SK-N-SH (cell line): ENCODE measurements around the gene SLC1A2. TPM values are rescaled to one million over a fixed set of nuclear protein-coding genes. Genes with fewer than 3 reads are reported as not detected.

Source experiments
- CTCF ChIA-PET: fragments of 300-600, 350-600 bp; formaldehyde crosslinking; extraction: SDS; loops from one replicate; lab custom pipeline; 2021; lab: Yijun Ruan, JAX
- POLR2A ChIA-PET: fragments of 350-600 bp; sonication (Branson Sonifier 250); formaldehyde crosslinking; extraction: SDS; loops from one replicate; lab custom pipeline; 2020; ENCODE audit warnings: antibody characterized with exemption, inconsistent platforms; lab: Yijun Ruan, JAX
- DNase-seq: peaks from one replicate; pipeline ENCODE4 v3.0.0; 2012
- H2AFZ ChIP-seq: fragments of 200-600 bp; sonication (generic); 2 replicates; pipeline ENCODE4 v1.8.1; 2016; ENCODE audit warnings: antibody characterized with exemption, mild to moderate bottlenecking, low read depth
- H3F3A ChIP-seq: fragments of 200-600 bp; sonication (generic); replicated peaks from 2 replicates; pipeline ENCODE3; 2016; ENCODE audit warnings: antibody characterized with exemption, mild to moderate bottlenecking; ENCODE audit not compliant: insufficient read depth
- H3K27ac ChIP-seq, 2 experiments: fragments of 200-500 bp in 1 of 2; fragments of 200-600 bp in 1 of 2; sonication (Bioruptor generic) in 1 of 2; sonication (generic), shearing (Covaris generic) in 1 of 2; 2 replicates each; pipeline versions ENCODE4 v1.5.1 to v1.6.1; 2014 to 2016; ENCODE audit warnings: low read depth in 2 of 2, inconsistent platforms in 1 of 2, low read length in 1 of 2, mild to moderate bottlenecking in 1 of 2, mixed read lengths in 1 of 2
- H3K27me3 ChIP-seq: fragments of 200-600 bp; sonication (generic), shearing (Covaris generic); 2 replicates; pipeline ENCODE4 v1.6.1; 2016; ENCODE audit warnings: mixed run types; ENCODE audit not compliant: insufficient read depth
- H3K36me3 ChIP-seq, 2 experiments: fragments of 200-500 bp in 1 of 2; fragments of 200-600 bp in 1 of 2; sonication (Bioruptor generic) in 1 of 2; sonication (generic) in 1 of 2; replicated peaks in 1 of 2; 2 replicates each; pipeline versions ENCODE3 to v1.5.1; 2014 to 2016; ENCODE audit warnings: low read length in 1 of 2, mild to moderate bottlenecking in 1 of 2; ENCODE audit not compliant: insufficient read depth in 2 of 2, control insufficient read depth in 1 of 2
- H3K4me1 ChIP-seq, 2 experiments: fragments of 200-500 bp in 1 of 2; fragments of 200-600 bp in 1 of 2; sonication (Bioruptor generic) in 1 of 2; sonication (generic), shearing (Covaris generic) in 1 of 2; 2 replicates each; pipeline versions ENCODE4 v1.5.1 to v1.6.1; 2014 to 2016; ENCODE audit warnings: low read depth in 1 of 2, low read length in 1 of 2, mixed run types in 1 of 2; ENCODE audit not compliant: insufficient read depth in 2 of 2, control insufficient read depth in 1 of 2
- H3K4me2 ChIP-seq: fragments of 200-600 bp; sonication (generic), shearing (Covaris generic); 2 replicates; pipeline ENCODE4 v1.6.1; 2017; ENCODE audit warnings: mixed run types
- H3K4me3 ChIP-seq, 2 experiments: fragments of 200-500 bp in 1 of 2; fragments of 200-600 bp in 1 of 2; sonication (Bioruptor generic) in 1 of 2; sonication (generic), shearing (Covaris generic) in 1 of 2; 2 replicates each; pipeline versions ENCODE4 v1.5.1 to v1.8.1; 2014 to 2016; ENCODE audit warnings: low read depth in 2 of 2, inconsistent platforms in 1 of 2, low read length in 1 of 2, mild to moderate bottlenecking in 1 of 2, mixed read lengths in 1 of 2, moderate library complexity in 1 of 2
- H3K79me2 ChIP-seq: fragments of 200-600 bp; sonication (generic); 2 replicates; pipeline ENCODE4 v1.8.1; 2017; ENCODE audit warnings: mild to moderate bottlenecking; ENCODE audit not compliant: insufficient read depth
- H3K9ac ChIP-seq: fragments of 200-600 bp; sonication (generic); 2 replicates; pipeline ENCODE4 v1.6.1; 2017; ENCODE audit warnings: mixed run types
- H3K9me2 ChIP-seq: fragments of 200-600 bp; sonication (generic); 2 replicates; pipeline ENCODE4 v1.6.1; 2017; ENCODE audit warnings: mixed run types
- H3K9me3 ChIP-seq: fragments of 200-600 bp; sonication (generic); 2 replicates; pipeline ENCODE4 v1.6.1; 2017; ENCODE audit warnings: mixed run types, mild to moderate bottlenecking, moderate library complexity
- H4K20me1 ChIP-seq: fragments of 200-600 bp; sonication (generic); 2 replicates; pipeline ENCODE4 v1.6.1; 2017; ENCODE audit warnings: mild to moderate bottlenecking, mixed run types; ENCODE audit not compliant: insufficient read depth
- EP300 ChIP-seq, 2 experiments: IDR thresholded peaks; 2 replicates each; pipeline versions ENCODE4 v1.4.0 to v1.6.1; 2012; ENCODE audit warnings: borderline replicate concordance in 1 of 2, low read depth in 1 of 2, low read length in 1 of 2
- FOSL2 ChIP-seq: IDR thresholded peaks from 2 replicates; pipeline ENCODE4 v1.4.0; 2012; ENCODE audit warnings: low read depth, mild to moderate bottlenecking, moderate library complexity, borderline replicate concordance
- FOXJ3 ChIP-seq: sonication (generic); formaldehyde crosslinking; IDR thresholded peaks from 2 replicates; pipeline ENCODE4 v1.5.1; 2020; ENCODE audit warnings: mild to moderate bottlenecking, missing genetic modification reagents
- GATA2 ChIP-seq: sonication (generic); formaldehyde crosslinking; IDR thresholded peaks from 2 replicates; pipeline ENCODE4 v1.5.0; 2020; ENCODE audit warnings: mild to moderate bottlenecking, missing genetic modification reagents
- MEF2A ChIP-seq: IDR thresholded peaks from 2 replicates; pipeline ENCODE4 v1.4.0; 2012; ENCODE audit warnings: low read depth, borderline replicate concordance
- NRF1 ChIP-seq: IDR thresholded peaks from 2 replicates; pipeline ENCODE4 v1.6.1; 2012; ENCODE audit warnings: low read depth, mild to moderate bottlenecking, low read length
- POLR2AphosphoS5 ChIP-seq: IDR thresholded peaks from 2 replicates; pipeline ENCODE4 v1.6.1; 2012; ENCODE audit warnings: low read depth, low read length
- RAD21 ChIP-seq: IDR thresholded peaks from 2 replicates; pipeline ENCODE4 v1.6.1; 2012; ENCODE audit warnings: mild to moderate bottlenecking, low read length
- RCOR1 ChIP-seq: fragments of 150-350 bp; IDR thresholded peaks from 2 replicates; pipeline ENCODE4 v1.6.1; 2017; ENCODE audit warnings: antibody characterized with exemption, low read length
- RFX5 ChIP-seq: IDR thresholded peaks from 2 replicates; pipeline ENCODE4 v1.6.1; 2012; ENCODE audit warnings: mild to moderate bottlenecking, improper control_type of control experiment, low read length
- RXRA ChIP-seq: IDR thresholded peaks from 2 replicates; pipeline ENCODE4 v1.4.0; 2012; ENCODE audit warnings: low read depth, mild to moderate bottlenecking, borderline replicate concordance
- SIN3A ChIP-seq: IDR thresholded peaks from 2 replicates; pipeline ENCODE4 v1.6.1; 2012; ENCODE audit warnings: low read depth, mild to moderate bottlenecking, low read length, moderate library complexity, borderline replicate concordance
- SMC3 ChIP-seq: IDR thresholded peaks from 2 replicates; pipeline ENCODE4 v1.6.1; 2012; ENCODE audit warnings: low read depth, low read length, improper control_type of control experiment
- YY1 ChIP-seq: IDR thresholded peaks from 2 replicates; pipeline ENCODE4 v1.4.0; 2012; ENCODE audit warnings: low read depth, mild to moderate bottlenecking
- WGBS: methylation state at CpG from one replicate; pipeline ENCODE4 v1.1.6; 2017; ENCODE audit warnings: low lambda C conversion rate; 5-methylcytosine and 5-hydroxymethylcytosine counted together
- polyA plus RNA-seq, 3 experiments: library from polyadenylated mRNA; depleted of rRNA; stranded (reverse); fragments of >200 nt; gene quantifications; 2 replicates each; pipeline ENCODE4 v1.2.3, GENCODE V29; 2012
- TF ChIP-seq, protein P1 (sequence below): fragments of 200-600 bp; sonication (generic); IDR thresholded peaks from 2 replicates; pipeline ENCODE4 v1.6.1; 2017; ENCODE audit warnings: antibody characterized with exemption, mild to moderate bottlenecking, moderate library complexity
- TF ChIP-seq, protein P2 (sequence below): IDR thresholded peaks from 2 replicates; pipeline ENCODE4 v1.4.0; 2012; ENCODE audit warnings: low read depth
- TF ChIP-seq, protein P3 (sequence below): fragments of 150-350 bp; IDR thresholded peaks from 2 replicates; pipeline ENCODE4 v1.6.1; 2016; ENCODE audit warnings: mild to moderate bottlenecking, low read depth, low read length
- TF ChIP-seq, protein P4 (sequence below): IDR thresholded peaks from 2 replicates; pipeline ENCODE4; 2012
- TF ChIP-seq, protein P5 (sequence below): IDR thresholded peaks from 2 replicates; pipeline ENCODE4 v1.4.0; 2012; ENCODE audit warnings: low read depth, borderline replicate concordance

Gene SLC1A2
- polyA plus RNA-seq, 1 of the 3 experiments (the other 2 are of a cell fraction), result under 0.01 TPM

DNA sequence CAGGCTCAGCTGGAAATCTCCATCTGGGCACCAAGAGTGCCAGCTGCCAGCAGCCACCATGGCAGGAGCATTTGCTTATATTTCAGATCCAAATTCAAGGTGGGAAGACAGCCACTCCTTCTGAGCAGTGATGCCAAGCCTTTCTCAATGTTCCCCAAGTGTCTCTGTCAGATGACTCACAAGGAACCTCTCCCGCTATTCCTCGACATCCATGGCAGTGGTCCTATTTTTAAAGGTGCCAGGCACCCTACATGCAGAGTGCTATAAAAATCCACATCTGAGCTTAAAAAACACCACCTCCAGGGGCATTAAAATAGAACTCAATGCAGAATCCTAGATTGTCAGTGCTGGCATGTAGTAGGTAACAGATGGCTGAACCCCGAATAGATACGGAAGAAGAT lies 112.1 kb downstream of the SLC1A2 start:
- no peaks in the 10 kb centered on the region for H3K36me3 ChIP-seq
- 92% methylated on average over 4 of the region's 4 CpGs for WGBS
- H3K9me3 ChIP-seq, result no peaks in the 10 kb centered on the region
- no peaks in the 10 kb centered on the region; a peak in 1 of 4 replicates for H3K4me1 ChIP-seq
- no peak overlapping the region for H3K9ac ChIP-seq
- no peak overlapping the region for H3K27ac ChIP-seq
- ChIA-PET POLR2A (no interaction called here), CTCF (interaction anchor here (1.1 to 3.6 kb wide), 12 partner anchors 12 to 384 kb away, joined by 3 to 55 read pairs (median 10); no protein-coding TSS in a partner anchor)
- no peaks in the 10 kb centered on the region for H3F3A ChIP-seq
- DNase-seq, result no peak
- no peak overlapping the region for H3K4me2 ChIP-seq
- no peak overlapping the region for H3K4me3 ChIP-seq
- no peak overlapping the region for H2AFZ ChIP-seq
- H3K9me2 ChIP-seq, result no peaks in the 10 kb centered on the region
- no peaks in the 10 kb centered on the region for H3K27me3 ChIP-seq
- no peaks in the 10 kb centered on the region for H3K79me2 ChIP-seq
- no peak for TF ChIP-seq RAD21
- TF ChIP-seq, protein P1, sequence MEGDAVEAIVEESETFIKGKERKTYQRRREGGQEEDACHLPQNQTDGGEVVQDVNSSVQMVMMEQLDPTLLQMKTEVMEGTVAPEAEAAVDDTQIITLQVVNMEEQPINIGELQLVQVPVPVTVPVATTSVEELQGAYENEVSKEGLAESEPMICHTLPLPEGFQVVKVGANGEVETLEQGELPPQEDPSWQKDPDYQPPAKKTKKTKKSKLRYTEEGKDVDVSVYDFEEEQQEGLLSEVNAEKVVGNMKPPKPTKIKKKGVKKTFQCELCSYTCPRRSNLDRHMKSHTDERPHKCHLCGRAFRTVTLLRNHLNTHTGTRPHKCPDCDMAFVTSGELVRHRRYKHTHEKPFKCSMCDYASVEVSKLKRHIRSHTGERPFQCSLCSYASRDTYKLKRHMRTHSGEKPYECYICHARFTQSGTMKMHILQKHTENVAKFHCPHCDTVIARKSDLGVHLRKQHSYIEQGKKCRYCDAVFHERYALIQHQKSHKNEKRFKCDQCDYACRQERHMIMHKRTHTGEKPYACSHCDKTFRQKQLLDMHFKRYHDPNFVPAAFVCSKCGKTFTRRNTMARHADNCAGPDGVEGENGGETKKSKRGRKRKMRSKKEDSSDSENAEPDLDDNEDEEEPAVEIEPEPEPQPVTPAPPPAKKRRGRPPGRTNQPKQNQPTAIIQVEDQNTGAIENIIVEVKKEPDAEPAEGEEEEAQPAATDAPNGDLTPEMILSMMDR, result no peak
- TF ChIP-seq SMC3, result no peak
- TF ChIP-seq, protein P2, sequence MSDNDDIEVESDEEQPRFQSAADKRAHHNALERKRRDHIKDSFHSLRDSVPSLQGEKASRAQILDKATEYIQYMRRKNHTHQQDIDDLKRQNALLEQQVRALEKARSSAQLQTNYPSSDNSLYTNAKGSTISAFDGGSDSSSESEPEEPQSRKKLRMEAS, result no peak
- TF ChIP-seq RFX5, result no peak
- no peak for TF ChIP-seq RCOR1
- no peak for TF ChIP-seq YY1
- no peak for TF ChIP-seq MEF2A
- no peak for TF ChIP-seq RXRA
- no peak for TF ChIP-seq NRF1
- TF ChIP-seq GATA2, result no peak
- TF ChIP-seq SIN3A, result no peak
- TF ChIP-seq EP300 (IDR thresholded peaks at IDR 0.05; ENCODE audit: borderline replicate concordance in 1 of 2, low read depth in 1 of 2, low read length in 1 of 2), result no peak
- no peak for TF ChIP-seq FOXJ3 (CRISPR knock-in tag)
- TF ChIP-seq FOSL2, result no peak
- TF ChIP-seq, protein P3, sequence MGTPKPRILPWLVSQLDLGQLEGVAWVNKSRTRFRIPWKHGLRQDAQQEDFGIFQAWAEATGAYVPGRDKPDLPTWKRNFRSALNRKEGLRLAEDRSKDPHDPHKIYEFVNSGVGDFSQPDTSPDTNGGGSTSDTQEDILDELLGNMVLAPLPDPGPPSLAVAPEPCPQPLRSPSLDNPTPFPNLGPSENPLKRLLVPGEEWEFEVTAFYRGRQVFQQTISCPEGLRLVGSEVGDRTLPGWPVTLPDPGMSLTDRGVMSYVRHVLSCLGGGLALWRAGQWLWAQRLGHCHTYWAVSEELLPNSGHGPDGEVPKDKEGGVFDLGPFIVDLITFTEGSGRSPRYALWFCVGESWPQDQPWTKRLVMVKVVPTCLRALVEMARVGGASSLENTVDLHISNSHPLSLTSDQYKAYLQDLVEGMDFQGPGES, result no peak
- TF ChIP-seq, protein P4, sequence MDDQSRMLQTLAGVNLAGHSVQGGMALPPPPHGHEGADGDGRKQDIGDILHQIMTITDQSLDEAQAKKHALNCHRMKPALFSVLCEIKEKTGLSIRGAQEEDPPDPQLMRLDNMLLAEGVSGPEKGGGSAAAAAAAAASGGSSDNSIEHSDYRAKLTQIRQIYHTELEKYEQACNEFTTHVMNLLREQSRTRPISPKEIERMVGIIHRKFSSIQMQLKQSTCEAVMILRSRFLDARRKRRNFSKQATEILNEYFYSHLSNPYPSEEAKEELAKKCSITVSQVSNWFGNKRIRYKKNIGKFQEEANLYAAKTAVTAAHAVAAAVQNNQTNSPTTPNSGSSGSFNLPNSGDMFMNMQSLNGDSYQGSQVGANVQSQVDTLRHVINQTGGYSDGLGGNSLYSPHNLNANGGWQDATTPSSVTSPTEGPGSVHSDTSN, result no peak
- TF ChIP-seq POLR2AphosphoS5, result no peak
- TF ChIP-seq, protein P5, sequence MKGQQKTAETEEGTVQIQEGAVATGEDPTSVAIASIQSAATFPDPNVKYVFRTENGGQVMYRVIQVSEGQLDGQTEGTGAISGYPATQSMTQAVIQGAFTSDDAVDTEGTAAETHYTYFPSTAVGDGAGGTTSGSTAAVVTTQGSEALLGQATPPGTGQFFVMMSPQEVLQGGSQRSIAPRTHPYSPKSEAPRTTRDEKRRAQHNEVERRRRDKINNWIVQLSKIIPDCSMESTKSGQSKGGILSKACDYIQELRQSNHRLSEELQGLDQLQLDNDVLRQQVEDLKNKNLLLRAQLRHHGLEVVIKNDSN, result no peak
- H4K20me1 ChIP-seq, result no peaks in the 10 kb centered on the region
